H1 (cell line): Measurements from ENCODE around the gene KLHL29. TPM values are rescaled to one million over a fixed set of nuclear protein-coding genes. Genes with fewer than 3 reads are reported as not detected.

Experiments
- CTCF ChIA-PET: fragments of 300-600 bp; sonication (Branson Sonifier 250); formaldehyde crosslinking; loops from one replicate; lab custom pipeline; 2021; ENCODE audit not compliant: partially characterized antibody; lab: Charles Lee
- POLR2A ChIA-PET: fragments of 300-600 bp; sonication (Branson Sonifier 250); formaldehyde crosslinking; loops from one replicate; lab custom pipeline; 2021; ENCODE audit warnings: inconsistent platforms; ENCODE audit not compliant: partially characterized antibody; lab: Charles Lee
- DNase-seq, 2 experiments: peaks; one replicate each; pipeline versions ENCODE4 v3.0.0 to v3.0.0-alpha.2; 2010 to 2022; ENCODE audit warnings: low spot score in 2 of 2, low read depth in 1 of 2, mixed read lengths in 1 of 2
- FAIRE-seq: peaks from 2 replicates; lab custom pipeline; 2011; peaks lifted over from hg19 to GRCh38; lab: Jason Lieb, UNC
- H2AFZ ChIP-seq: 2 replicates; pipeline ENCODE4 v1.8.1; 2012; ENCODE audit warnings: low read length, inconsistent platforms
- H2AK5ac ChIP-seq: 2 replicates; pipeline ENCODE4 v1.6.1; 2013; ENCODE audit warnings: low read depth, low read length
- H2BK120ac ChIP-seq: replicated peaks from 2 replicates; pipeline ENCODE3; 2013; ENCODE audit warnings: low read depth, low read length, inconsistent platforms
- H2BK12ac ChIP-seq: 2 replicates; pipeline ENCODE4 v1.6.1; 2013; ENCODE audit warnings: low read depth, low read length
- H2BK15ac ChIP-seq: 2 replicates; pipeline ENCODE4 v1.6.1; 2013; ENCODE audit warnings: low read length
- H2BK20ac ChIP-seq: 2 replicates; pipeline ENCODE4 v1.6.1; 2013; ENCODE audit warnings: low read length
- H2BK5ac ChIP-seq: 2 replicates; pipeline ENCODE4 v1.6.1; 2013; ENCODE audit warnings: low read depth, low read length
- H3K14ac ChIP-seq: 2 replicates; pipeline ENCODE4 v1.6.1; 2013; ENCODE audit warnings: inconsistent platforms; ENCODE audit not compliant: insufficient read length
- H3K18ac ChIP-seq: 2 replicates; pipeline ENCODE4 v1.6.1; 2013; ENCODE audit warnings: low read length; ENCODE audit errors: extremely low read depth
- H3K23ac ChIP-seq: 2 replicates; pipeline ENCODE4 v1.6.1; 2013; ENCODE audit warnings: inconsistent platforms; ENCODE audit not compliant: insufficient read length
- H3K23me2 ChIP-seq: 2 replicates; pipeline ENCODE4 v1.6.1; 2013; ENCODE audit warnings: low read depth, low read length
- H3K27ac ChIP-seq: 2 replicates; pipeline ENCODE4 v1.6.1; 2011; ENCODE audit warnings: low read depth, low read length, inconsistent platforms
- H3K27me3 ChIP-seq, 4 experiments: replicated peaks in 1 of 4; 1 replicate in 1 of 4; 2 replicates in 3 of 4; pipeline versions ENCODE4 v1.6.1 to v1.8.1; 2011 to 2013; ENCODE audit warnings: low read length in 3 of 4, mild to moderate bottlenecking in 3 of 4, inconsistent platforms in 2 of 4, mixed read lengths in 2 of 4, moderate library complexity in 1 of 4; ENCODE audit not compliant: control insufficient read depth in 3 of 4, insufficient read depth in 3 of 4; ENCODE audit errors: extremely low read depth in 1 of 4
- H3K36me3 ChIP-seq, 4 experiments: 2 replicates each; pipeline versions ENCODE4 v1.6.1 to v1.8.1; 2011 to 2013; ENCODE audit warnings: mild to moderate bottlenecking in 4 of 4, low read length in 3 of 4, moderate library complexity in 2 of 4, control low read depth in 1 of 4, inconsistent platforms in 1 of 4; ENCODE audit not compliant: insufficient read depth in 4 of 4, control insufficient read depth in 2 of 4
- H3K4ac ChIP-seq: replicated peaks from 2 replicates; pipeline ENCODE3; 2013; ENCODE audit warnings: low read length, low read depth, mixed read lengths, inconsistent platforms; ENCODE audit not compliant: insufficient read length
- H3K4me1 ChIP-seq, 4 experiments: replicated peaks in 1 of 4; 1 replicate in 1 of 4; 2 replicates in 3 of 4; pipeline versions ENCODE4 v1.6.1 to v1.8.1; 2011 to 2013; ENCODE audit warnings: low read length in 3 of 4, inconsistent platforms in 2 of 4, mixed read lengths in 1 of 4; ENCODE audit not compliant: insufficient read depth in 4 of 4, control insufficient read depth in 3 of 4
- H3K4me2 ChIP-seq, 2 experiments: 2 replicates each; pipeline versions ENCODE4 v1.6.1 to v1.8.1; 2011 to 2013; ENCODE audit warnings: low read depth in 2 of 2, low read length in 2 of 2, control low read depth in 1 of 2, inconsistent platforms in 1 of 2, mild to moderate bottlenecking in 1 of 2; ENCODE audit not compliant: insufficient read depth in 1 of 2
- H3K4me3 ChIP-seq, 4 experiments: fragments of 200-600, 300-600 bp in 1 of 4; sonication (generic), shearing (Covaris generic), sonication (Bioruptor Twin) in 1 of 4; 2 replicates each; pipeline versions ENCODE4 v1.5.1 to v1.8.1; 2011 to 2016; ENCODE audit warnings: low read length in 4 of 4, low read depth in 3 of 4, control low read depth in 2 of 4, inconsistent platforms in 2 of 4, mild to moderate bottlenecking in 2 of 4, mixed read lengths in 1 of 4, moderate library complexity in 1 of 4; ENCODE audit not compliant: insufficient read depth in 2 of 4; ENCODE audit errors: extremely low read depth in 1 of 4
- H3K56ac ChIP-seq: replicated peaks from 2 replicates; pipeline ENCODE3; 2013; ENCODE audit warnings: low read depth, mild to moderate bottlenecking, mixed read lengths, low read length, inconsistent platforms; ENCODE audit not compliant: insufficient read length
- H3K79me1 ChIP-seq: 2 replicates; pipeline ENCODE4 v1.6.1; 2013; ENCODE audit warnings: low read depth, low read length, control low read depth
- H3K79me2 ChIP-seq, 2 experiments: 2 replicates each; pipeline versions ENCODE4 v1.6.1 to v1.8.1; 2012 to 2013; ENCODE audit warnings: low read length in 2 of 2, mild to moderate bottlenecking in 2 of 2, inconsistent platforms in 1 of 2; ENCODE audit not compliant: insufficient read depth in 2 of 2, control insufficient read depth in 1 of 2
- H3K9ac ChIP-seq, 4 experiments: replicated peaks in 1 of 4; 1 replicate in 1 of 4; 2 replicates in 3 of 4; pipeline versions ENCODE4 v1.6.1 to v1.8.1; 2011 to 2013; ENCODE audit warnings: low read depth in 3 of 4, low read length in 3 of 4, control low read depth in 2 of 4, mild to moderate bottlenecking in 2 of 4, moderate library complexity in 2 of 4, inconsistent platforms in 1 of 4; ENCODE audit errors: extremely low read depth in 1 of 4
- H3K9me3 ChIP-seq, 2 experiments: 2 replicates each; pipeline versions ENCODE4 v1.6.1 to v1.8.1; 2012 to 2013; ENCODE audit warnings: mild to moderate bottlenecking in 2 of 2, moderate library complexity in 2 of 2, control low read depth in 1 of 2, inconsistent platforms in 1 of 2, low read depth in 1 of 2, low read length in 1 of 2, mixed read lengths in 1 of 2; ENCODE audit not compliant: insufficient read depth in 2 of 2
- H4K20me1 ChIP-seq, 2 experiments: replicated peaks in 1 of 2; 2 replicates each; pipeline versions ENCODE3 to v1.8.1; 2011 to 2013; ENCODE audit warnings: inconsistent platforms in 2 of 2, low read length in 2 of 2, mild to moderate bottlenecking in 1 of 2; ENCODE audit not compliant: insufficient read depth in 2 of 2, control insufficient read depth in 1 of 2
- H4K5ac ChIP-seq: 2 replicates; pipeline ENCODE4 v1.6.1; 2013; ENCODE audit warnings: low read length, low read depth, mixed read lengths, inconsistent platforms; ENCODE audit not compliant: insufficient read length
- H4K8ac ChIP-seq: 2 replicates; pipeline ENCODE4 v1.8.0; 2013; ENCODE audit warnings: mild to moderate bottlenecking, moderate library complexity, low read length, inconsistent platforms; ENCODE audit not compliant: insufficient read depth; ENCODE audit errors: extremely low read depth
- H4K91ac ChIP-seq: replicated peaks from 2 replicates; pipeline ENCODE3; 2013; ENCODE audit warnings: low read length, mixed read lengths, inconsistent platforms; ENCODE audit not compliant: insufficient read length
- BACH1 ChIP-seq: IDR thresholded peaks from 2 replicates; pipeline ENCODE4 v1.6.1; 2012; ENCODE audit warnings: low read length, improper control_type of control experiment
- BCL11A ChIP-seq, 2 experiments: IDR thresholded peaks; one replicate each; pipeline ENCODE4 v1.6.1; 2011; ENCODE audit warnings: low read depth in 2 of 2, low read length in 2 of 2, mild to moderate bottlenecking in 2 of 2
- CHD1 ChIP-seq: IDR thresholded peaks from 2 replicates; pipeline ENCODE4 v1.6.1; 2012; ENCODE audit warnings: low read depth, low read length, improper control_type of control experiment
- CREB1 ChIP-seq: IDR thresholded peaks from 2 replicates; pipeline ENCODE4 v1.6.1; 2012; ENCODE audit warnings: inconsistent platforms
- JUN ChIP-seq: IDR thresholded peaks from 2 replicates; pipeline ENCODE4 v1.6.1; 2011; ENCODE audit warnings: low read depth, mild to moderate bottlenecking, improper control_type of control experiment, low read length
- JUND ChIP-seq: IDR thresholded peaks from 2 replicates; pipeline ENCODE4 v1.6.1; 2011; ENCODE audit warnings: mild to moderate bottlenecking, improper control_type of control experiment, low read length
- POLR2AphosphoS5 ChIP-seq: IDR thresholded peaks from 2 replicates; pipeline ENCODE4 v1.6.1; 2011; ENCODE audit warnings: low read depth, low read length
- POU5F1 ChIP-seq: IDR thresholded peaks from 2 replicates; pipeline ENCODE4 v1.6.1; 2011; ENCODE audit warnings: low read depth, mild to moderate bottlenecking, low read length, moderate library complexity
- RNF2 ChIP-seq: fragments of 200-900, 300-1000 bp; sonication (generic); IDR thresholded peaks from 2 replicates; pipeline ENCODE4 v1.7.1; 2016; ENCODE audit warnings: borderline replicate concordance, low read depth, mild to moderate bottlenecking, antibody characterized with exemption, low read length; ENCODE audit not compliant: poor library complexity, severe bottlenecking; ENCODE audit errors: missing control alignments
- RXRA ChIP-seq: IDR thresholded peaks from 2 replicates; pipeline ENCODE4 v1.6.1; 2011; ENCODE audit warnings: low read depth, mild to moderate bottlenecking, low read length, moderate library complexity; ENCODE audit not compliant: insufficient read depth
- SP1 ChIP-seq: IDR thresholded peaks from 2 replicates; pipeline ENCODE4 v1.6.1; 2011; ENCODE audit warnings: low read depth, low read length
- SUZ12 ChIP-seq: fragments of 200-600 bp; sonication (generic); IDR thresholded peaks from 2 replicates; pipeline ENCODE4 v1.6.1; 2012; ENCODE audit warnings: mild to moderate bottlenecking, inconsistent platforms, low read length, moderate library complexity, mixed read lengths
- TAF7 ChIP-seq: optimal IDR thresholded peaks from 2 replicates; pipeline ENCODE3; 2011; ENCODE audit warnings: low read depth, mild to moderate bottlenecking, inconsistent platforms, low read length, moderate library complexity, borderline replicate concordance
- ZNF274 ChIP-seq: IDR thresholded peaks from 2 replicates; pipeline ENCODE4 v1.7.0; 2012; ENCODE audit warnings: low read length, borderline replicate concordance; ENCODE audit errors: extremely low read depth
- WGBS, 2 experiments: shearing (Covaris generic) in 1 of 2; methylation state at CpG; one replicate each; pipeline versions ENCODE4 v1.1.6 to v1.1.7; 2013 to 2015; ENCODE audit warnings: low lambda C conversion rate in 2 of 2, mixed read lengths in 2 of 2, inconsistent platforms in 1 of 2, low coverage in 1 of 2, missing lambda C conversion rate in 1 of 2; ENCODE audit not compliant: insufficient replicate concordance in 2 of 2, insufficient coverage in 1 of 2, insufficient read length in 1 of 2; ENCODE audit errors: extremely low coverage in 1 of 2, missing lambda C conversion rate in 1 of 2; 5-methylcytosine and 5-hydroxymethylcytosine counted together
- polyA plus RNA-seq, 7 experiments: library from polyadenylated mRNA; depleted of rRNA in 3 of 7; stranded (reverse) in 5 of 7; unstranded in 2 of 7; fragments of >200 nt in 5 of 7; fragments of 200-250 nt in 2 of 7; gene quantifications; 1 replicate in 5 of 7; 2 replicates in 1 of 7; 4 replicates in 1 of 7; pipeline versions ENCODE4 v1.2.1 to v1.2.3, GENCODE V29; 2011 to 2013; ENCODE audit warnings: missing spikeins in 2 of 7, mixed read lengths in 2 of 7
- total RNA-seq: library from RNA; stranded (reverse); fragmentation: NEBNext Ultra II Directional; extraction: Animal tissue kit (Norgen Biotek cat#: 25700); gene quantifications from 2 replicates; pipeline ENCODE4 v1.2.1, GENCODE V29; 2021
- TF ChIP-seq, protein P1 (sequence below): IDR thresholded peaks from 2 replicates; pipeline ENCODE4 v1.6.1; 2012; ENCODE audit warnings: inconsistent platforms

KLHL29 gene
- total and polyA plus RNA-seq, 2 of the 8 experiments (the other 6 are each of a cell fraction or from before 2014, with no cell fraction given) = 1.1 to 4.7 TPM

DNA sequence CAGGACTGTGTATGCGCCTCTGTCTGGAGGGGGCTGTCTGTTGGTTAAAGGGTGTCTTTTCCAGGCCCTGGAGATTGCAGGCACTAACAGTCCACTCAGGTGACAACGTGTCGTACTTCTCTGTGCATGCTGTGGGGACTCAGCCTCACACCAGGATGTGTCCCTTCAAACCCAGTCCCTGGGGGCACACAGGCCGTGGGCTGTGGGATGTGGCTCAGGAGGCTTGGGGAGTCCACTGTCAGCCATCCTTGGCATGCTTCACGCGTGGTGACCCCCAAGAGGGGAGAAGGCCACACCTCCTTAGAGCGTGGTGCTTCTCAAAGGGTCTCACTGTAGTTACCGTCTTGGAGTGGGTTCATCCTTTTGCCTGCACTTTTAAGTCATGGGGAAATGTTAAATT, 127.8 kb downstream of the KLHL29 start:
- Histone ChIP-seq H3K4me2 (no peak overlapping the region), H2AFZ (no peak overlapping the region), H2BK15ac (no peak overlapping the region), H3K27ac (no peak overlapping the region), H3K27me3 (no peaks in the 10 kb centered on the region), H4K20me1 (no peaks in the 10 kb centered on the region), H3K23me2 (peaks cover 2% of the 10 kb centered on the region; the same call in 1 of the 2 replicates), H3K4ac (no peak overlapping the region), H3K79me1 (no peaks in the 10 kb centered on the region), H2BK20ac (no peak overlapping the region), H3K36me3 (no peaks in the 10 kb centered on the region), H3K4me3 (no peak overlapping the region), H3K79me2 (no peaks in the 10 kb centered on the region), H3K23ac (no peak overlapping the region), H2BK120ac (no peak overlapping the region), H2BK12ac (no peak overlapping the region), H3K56ac (no peak overlapping the region), H3K18ac (no peak overlapping the region), H3K9ac (no peak overlapping the region), H4K8ac (no peak overlapping the region), H2AK5ac (no peak overlapping the region), H2BK5ac (no peak overlapping the region), H4K5ac (no peak overlapping the region), H3K4me1 (peaks cover 0 to 2% (median 0%) of the 10 kb centered on the region in 4 experiments; a peak in 2 of 7 replicates), H3K14ac (no peak overlapping the region), H3K9me3 (no peaks in the 10 kb centered on the region), H4K91ac (no peak overlapping the region)
- DNase-seq (no peak), FAIRE-seq (no peak)
- WGBS, 2 experiments = 84% methylated on average over 8 of the region's 8 CpGs; no CpG with 5 or more reads in 1 of the 2 experiments
- CTCF ChIA-PET = interaction anchor here (1.0 to 1.2 kb wide), 3 partner anchors 11 to 125 kb away, joined by 3 read pairs; no protein-coding TSS in a partner anchor
- POLR2A ChIA-PET = no interaction called here
- TF ChIP-seq POU5F1 (no peak), RNF2 (no peak), BACH1 (no peak), TAF7 (no peak), RXRA (no peak), JUND (no peak), CHD1 (no peak), CREB1 (no peak), ZNF274 (no peak), SP1 (no peak), POLR2AphosphoS5 (no peak), BCL11A (IDR thresholded peaks at IDR 0.05; ENCODE audit: low read depth in 2 of 2, low read length in 2 of 2) (no peak), SUZ12 (no peak), JUN (no peak)
- TF ChIP-seq, protein P1, sequence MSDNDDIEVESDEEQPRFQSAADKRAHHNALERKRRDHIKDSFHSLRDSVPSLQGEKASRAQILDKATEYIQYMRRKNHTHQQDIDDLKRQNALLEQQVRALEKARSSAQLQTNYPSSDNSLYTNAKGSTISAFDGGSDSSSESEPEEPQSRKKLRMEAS = no peak
